DND-41 (cell line): ENCODE measurements around the gene SMAD5.

ENCODE experiments used
- CTCF ChIP-seq: IDR thresholded peaks from 2 replicates; pipeline ENCODE4 v1.5.1; 2012; ENCODE audit warnings: borderline replicate concordance, low read length, moderate library complexity, mild to moderate bottlenecking; ENCODE audit not compliant: poor library complexity, severe bottlenecking; ENCODE audit errors: extremely low read depth
- EZH2 ChIP-seq: IDR thresholded peaks from 3 replicates; pipeline ENCODE4 v1.6.1; 2012; ENCODE audit warnings: borderline replicate concordance, low read depth, mild to moderate bottlenecking, moderate library complexity, low read length, inconsistent platforms; ENCODE audit not compliant: severe bottlenecking

GRCh38 chr5:136143763-136144162 is 11.1 kb downstream of the SMAD5 start:
- TF ChIP-seq CTCF (no peak), EZH2 (no peak)
